Osteoblast (primary cell): ENCODE data around the gene PROP1. TPM values are rescaled to one million over a fixed set of nuclear protein-coding genes. Genes with fewer than 3 reads are reported as not detected.

Experiments used
- DNase-seq: peaks from one replicate; pipeline ENCODE4 v3.0.0; 2011; ENCODE audit warnings: low spot score, mixed read lengths; ENCODE audit not compliant: insufficient read length; ENCODE audit errors: missing footprints
- H2AFZ ChIP-seq: 2 replicates; pipeline ENCODE4 v1.6.0; 2011; ENCODE audit warnings: mild to moderate bottlenecking, low read length
- H3K27ac ChIP-seq: 2 replicates; pipeline ENCODE4 v1.5.1; 2011; ENCODE audit warnings: mild to moderate bottlenecking, low read depth, low read length, moderate library complexity
- H3K27me3 ChIP-seq: 2 replicates; pipeline ENCODE4 v1.6.0; 2012; ENCODE audit warnings: mild to moderate bottlenecking, control low read depth, inconsistent platforms, low read length, moderate library complexity; ENCODE audit not compliant: insufficient read depth
- H3K36me3 ChIP-seq: 2 replicates; pipeline ENCODE4 v1.5.1; 2011; ENCODE audit warnings: mild to moderate bottlenecking, low read length, control low read depth, moderate library complexity; ENCODE audit not compliant: insufficient read depth
- H3K4me1 ChIP-seq: 2 replicates; pipeline ENCODE4 v1.5.1; 2011; ENCODE audit warnings: mild to moderate bottlenecking, low read length, control low read depth, moderate library complexity; ENCODE audit not compliant: insufficient read depth
- H3K4me2 ChIP-seq: 2 replicates; pipeline ENCODE4 v1.6.0; 2011; ENCODE audit warnings: mild to moderate bottlenecking, low read length; ENCODE audit not compliant: insufficient read depth
- H3K4me3 ChIP-seq: fragments of 200-600 bp; sonication (generic); 3 replicates; pipeline ENCODE4 v1.5.1; 2012; ENCODE audit warnings: mild to moderate bottlenecking, low read length, inconsistent platforms; ENCODE audit not compliant: insufficient read depth
- H3K79me2 ChIP-seq: 2 replicates; pipeline ENCODE4 v1.6.0; 2012; ENCODE audit warnings: mild to moderate bottlenecking, low read length, control low read depth, inconsistent platforms; ENCODE audit not compliant: insufficient read depth
- H3K9me3 ChIP-seq: 2 replicates; pipeline ENCODE4 v1.5.1; 2011; ENCODE audit warnings: low read depth, low read length, control low read depth
- H4K20me1 ChIP-seq: 2 replicates; pipeline ENCODE4 v1.6.0; 2012; ENCODE audit warnings: mild to moderate bottlenecking, low read length, control low read depth; ENCODE audit not compliant: insufficient read depth
- total RNA-seq: library from RNA; depleted of rRNA; stranded (reverse); fragments of >200 nt; gene quantifications from 2 replicates; pipeline ENCODE4 v1.2.3, GENCODE V29; 2012
- TF ChIP-seq, protein P1 (sequence below): IDR thresholded peaks from 2 replicates; pipeline ENCODE4 v1.5.1; 2011; ENCODE audit warnings: mild to moderate bottlenecking, low read depth, low read length, moderate library complexity; ENCODE audit errors: extremely low read depth

PROP1 gene
- total RNA-seq, 1 donor: not detected

DNA sequence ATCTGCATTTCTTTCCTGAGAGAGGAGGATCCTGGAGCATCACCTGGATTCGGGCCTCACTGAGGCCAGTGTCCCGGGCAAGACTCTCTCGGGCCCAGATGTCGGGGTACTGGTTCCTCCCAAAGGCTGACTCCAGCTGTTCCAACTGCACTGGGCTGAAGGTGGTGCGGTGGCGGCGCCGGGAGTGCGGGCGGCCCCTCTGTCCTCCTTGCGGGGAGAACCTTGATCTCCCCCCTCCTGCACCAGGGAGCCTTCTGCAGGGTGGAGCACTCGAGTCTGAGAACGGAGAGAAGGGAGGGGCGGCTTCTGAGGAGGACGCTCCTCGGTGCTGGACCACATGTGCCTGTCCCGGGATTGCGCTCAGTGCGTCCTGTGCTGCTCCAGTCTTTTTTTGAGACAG, 2.0 kb downstream of the PROP1 start:
- no peak overlapping the region for H2AFZ ChIP-seq
- DNase-seq: peak; percentile 62
- H3K27ac ChIP-seq: no peak overlapping the region
- no peaks in the 10 kb centered on the region for H3K36me3 ChIP-seq
- H3K4me1 ChIP-seq: no peaks in the 10 kb centered on the region
- H3K79me2 ChIP-seq: no peaks in the 10 kb centered on the region
- H3K4me2 ChIP-seq: no peak overlapping the region
- H3K27me3 ChIP-seq: peaks cover 7% of the 10 kb centered on the region
- no peak overlapping the region for H3K4me3 ChIP-seq
- no peaks in the 10 kb centered on the region for H3K9me3 ChIP-seq
- no peaks in the 10 kb centered on the region for H4K20me1 ChIP-seq
- TF ChIP-seq, protein P1, sequence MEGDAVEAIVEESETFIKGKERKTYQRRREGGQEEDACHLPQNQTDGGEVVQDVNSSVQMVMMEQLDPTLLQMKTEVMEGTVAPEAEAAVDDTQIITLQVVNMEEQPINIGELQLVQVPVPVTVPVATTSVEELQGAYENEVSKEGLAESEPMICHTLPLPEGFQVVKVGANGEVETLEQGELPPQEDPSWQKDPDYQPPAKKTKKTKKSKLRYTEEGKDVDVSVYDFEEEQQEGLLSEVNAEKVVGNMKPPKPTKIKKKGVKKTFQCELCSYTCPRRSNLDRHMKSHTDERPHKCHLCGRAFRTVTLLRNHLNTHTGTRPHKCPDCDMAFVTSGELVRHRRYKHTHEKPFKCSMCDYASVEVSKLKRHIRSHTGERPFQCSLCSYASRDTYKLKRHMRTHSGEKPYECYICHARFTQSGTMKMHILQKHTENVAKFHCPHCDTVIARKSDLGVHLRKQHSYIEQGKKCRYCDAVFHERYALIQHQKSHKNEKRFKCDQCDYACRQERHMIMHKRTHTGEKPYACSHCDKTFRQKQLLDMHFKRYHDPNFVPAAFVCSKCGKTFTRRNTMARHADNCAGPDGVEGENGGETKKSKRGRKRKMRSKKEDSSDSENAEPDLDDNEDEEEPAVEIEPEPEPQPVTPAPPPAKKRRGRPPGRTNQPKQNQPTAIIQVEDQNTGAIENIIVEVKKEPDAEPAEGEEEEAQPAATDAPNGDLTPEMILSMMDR: no peak

DNA sequence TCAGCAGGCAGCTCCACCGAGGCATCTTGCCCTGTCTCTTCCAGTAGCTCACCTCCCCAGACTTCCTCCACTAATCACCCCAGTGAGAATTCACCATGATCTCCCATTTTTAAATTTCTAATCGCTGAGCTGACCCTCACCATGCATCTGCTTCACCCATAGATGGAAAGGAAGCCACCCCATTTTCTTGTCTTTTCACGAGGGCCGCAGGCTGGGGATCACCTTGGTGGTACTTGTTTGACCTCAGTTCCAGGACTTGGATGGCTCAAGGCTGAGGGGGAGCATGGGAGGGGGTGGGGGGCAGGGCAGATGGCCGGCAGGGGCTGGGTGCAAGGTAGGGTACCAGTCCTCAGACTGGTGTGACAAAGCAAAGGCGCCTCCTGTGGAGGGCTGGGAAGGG, 3.6 kb downstream of the PROP1 start:
- no peak overlapping the region for H3K4me3 ChIP-seq
- H2AFZ ChIP-seq: no peak overlapping the region
- H3K4me2 ChIP-seq: no peak overlapping the region
- H3K27ac ChIP-seq: no peak overlapping the region
- no peaks in the 10 kb centered on the region for H3K79me2 ChIP-seq
- DNase-seq: peak; percentile 77
- no peaks in the 10 kb centered on the region for H3K9me3 ChIP-seq
- TF ChIP-seq, protein P1: no peak
- no peaks in the 10 kb centered on the region for H3K4me1 ChIP-seq
- peaks cover 7% of the 10 kb centered on the region for H3K27me3 ChIP-seq
- H3K36me3 ChIP-seq: no peaks in the 10 kb centered on the region
- H4K20me1 ChIP-seq: no peaks in the 10 kb centered on the region

DNA sequence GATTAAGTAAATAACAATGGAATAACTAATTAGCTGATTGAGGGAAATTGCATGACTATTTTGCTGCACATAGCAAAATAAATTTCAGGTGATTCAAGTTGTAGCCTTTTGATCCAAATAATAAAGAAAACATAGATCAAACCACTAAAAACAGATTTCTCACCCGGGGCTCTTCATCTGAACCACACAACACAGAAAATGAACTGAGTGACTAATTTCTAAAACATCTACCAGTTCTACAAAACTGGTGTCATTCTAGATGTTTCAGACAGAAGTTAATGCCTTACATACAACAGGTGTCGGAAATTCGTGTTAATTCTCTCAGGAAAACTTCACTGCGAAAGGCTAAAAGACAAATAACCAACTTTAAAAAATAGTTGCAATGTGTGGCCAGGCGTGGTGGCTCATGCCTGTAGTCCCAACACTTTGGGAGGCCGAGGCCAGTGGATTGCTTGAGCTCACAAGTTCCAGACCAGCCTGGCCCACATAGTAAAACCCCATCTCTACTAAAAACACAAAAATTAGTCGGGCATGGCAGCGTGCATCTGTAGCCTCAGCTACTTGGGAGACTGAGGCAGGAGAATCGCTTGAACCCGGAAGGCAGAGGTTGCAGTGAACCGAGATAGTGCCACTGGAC, 6.9 kb downstream of the PROP1 start:
- TF ChIP-seq, protein P1: no peak
- Histone ChIP-seq H3K36me3 (no peaks in the 10 kb centered on the region), H4K20me1 (no peaks in the 10 kb centered on the region), H3K27ac (no peak overlapping the region), H3K27me3 (peaks cover 18% of the 10 kb centered on the region), H3K79me2 (no peaks in the 10 kb centered on the region), H3K4me3 (no peak overlapping the region), H3K9me3 (no peaks in the 10 kb centered on the region), H3K4me1 (no peaks in the 10 kb centered on the region), H3K4me2 (no peak overlapping the region), H2AFZ (no peak overlapping the region)
- peak; percentile 38 for DNase-seq

DNA sequence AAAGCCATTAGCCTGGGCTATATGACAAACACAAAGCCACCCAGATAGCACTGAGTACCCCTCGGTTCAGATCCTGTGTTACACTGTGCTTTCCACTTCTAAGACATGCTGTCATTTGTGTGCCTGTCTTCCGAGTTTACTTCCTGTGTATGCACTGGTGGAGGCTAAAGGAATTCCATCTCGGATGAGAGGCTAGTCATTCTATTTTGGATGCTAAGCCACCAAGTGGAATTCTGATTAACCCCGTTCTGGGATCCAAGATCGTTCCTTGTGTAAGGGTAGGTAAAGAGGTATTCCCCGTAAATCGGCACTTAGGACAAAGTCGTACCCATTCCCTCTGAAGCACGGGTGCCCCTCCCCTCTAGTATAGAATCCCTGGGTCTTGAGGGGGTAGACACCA, 8.7 kb downstream of the PROP1 start:
- H4K20me1 ChIP-seq: no peaks in the 10 kb centered on the region
- H3K36me3 ChIP-seq: no peaks in the 10 kb centered on the region
- H3K4me3 ChIP-seq: no peak overlapping the region
- no peaks in the 10 kb centered on the region for H3K4me1 ChIP-seq
- H2AFZ ChIP-seq: no peak overlapping the region
- no peaks in the 10 kb centered on the region for H3K79me2 ChIP-seq
- no peak overlapping the region for H3K4me2 ChIP-seq
- peak; percentile 58 for DNase-seq
- no peak overlapping the region for H3K27ac ChIP-seq
- TF ChIP-seq, protein P1: no peak
- H3K9me3 ChIP-seq: no peaks in the 10 kb centered on the region
- peaks cover 36% of the 10 kb centered on the region for H3K27me3 ChIP-seq
